Left lobe of liver (tissue), 2 donors: ENCODE results near the gene RELN. TPM values are rescaled to one million over a fixed set of nuclear protein-coding genes. Genes with fewer than 3 reads are reported as not detected.

Experiments
- ATAC-seq: fragments of 200-7000 bp; cut with Tn5 transposase; one replicate; pipeline ENCODE4 v1.9.1; 2020; ENCODE audit warnings: mild to moderate bottlenecking, moderate library complexity
- DNase-seq: peaks from one replicate; pipeline ENCODE4 v3.0.0-alpha.2; 2020; ENCODE audit warnings: low spot score
- total RNA-seq: library from RNA; stranded (reverse); gene quantifications from one replicate; pipeline ENCODE4 v1.2.1, GENCODE V29; 2021
- donor health status: DM: no; HTN: no; CAD: no; lungs with moderate emphysema.
- donor health status: DM: no; HTN: yes; CAD: no.

RELN gene
- total RNA-seq, 1 donor from 2014 or later = 17.2 TPM

- ATAC-seq = no peak
- no peak for DNase-seq
Observed at GRCh38 chr7:103991406-103991805, 1.9 kb upstream of the RELN start.

- DNase-seq = no peak
- ATAC-seq = peak; percentile 69
Observed at GRCh38 chr7:103990991-103991390, 1.5 kb upstream of the RELN start.

- ATAC-seq (peak; percentile 65), DNase-seq (peak; percentile 51)
Observed at GRCh38 chr7:103989785-103990767, 618 bp upstream of the RELN start.

GRCh38 chr7:103988468-103989199 is 824 bp downstream of the RELN start:
- DNase-seq = no peak
- no peak for ATAC-seq

GRCh38 chr7:103987451-103987850 is 2.0 kb downstream of the RELN start:
- DNase-seq (no peak), ATAC-seq (no peak)

- DNase-seq = no peak
- ATAC-seq = no peak
Observed at GRCh38 chr7:103985565-103986126, 3.8 kb downstream of the RELN start.

GRCh38 chr7:103984050-103984449 is 5.4 kb downstream of the RELN start:
- DNase-seq (no peak), ATAC-seq (no peak)

GRCh38 chr7:103983201-103983977 is 6.1 kb downstream of the RELN start:
- ATAC-seq (no peak), DNase-seq (no peak)

- ATAC-seq (peak; percentile 51), DNase-seq (no peak)
Observed at GRCh38 chr7:103981003-103981423, 8.4 kb downstream of the RELN start.

- DNase-seq (no peak), ATAC-seq (no peak)
Observed at GRCh38 chr7:103972779-103973434, 16.6 kb downstream of the RELN start.

- DNase-seq (no peak), ATAC-seq (no peak)
Observed at GRCh38 chr7:103967401-103967800, 22.1 kb downstream of the RELN start.

- no peak for DNase-seq
- no peak for ATAC-seq
Observed at GRCh38 chr7:103966593-103967277, 22.7 kb downstream of the RELN start.

- ATAC-seq = no peak
- no peak for DNase-seq
Observed at GRCh38 chr7:103964269-103964668, 25.2 kb downstream of the RELN start.

- ATAC-seq (no peak), DNase-seq (no peak)
Observed at GRCh38 chr7:103962070-103962469, 27.4 kb downstream of the RELN start.

- ATAC-seq = no peak
- DNase-seq = no peak
Observed at GRCh38 chr7:103958284-103958818, 31.1 kb downstream of the RELN start.

- ATAC-seq (no peak), DNase-seq (no peak)
Observed at GRCh38 chr7:103955985-103956384, 33.5 kb downstream of the RELN start.

- DNase-seq = no peak
- no peak for ATAC-seq
Observed at GRCh38 chr7:103952408-103952807, 37.0 kb downstream of the RELN start.

GRCh38 chr7:103951311-103951710 is 38.1 kb downstream of the RELN start:
- no peak for DNase-seq
- no peak for ATAC-seq

GRCh38 chr7:103949374-103949773 is 40.1 kb downstream of the RELN start:
- DNase-seq = no peak
- no peak for ATAC-seq
